Mucosa of gallbladder (tissue), 1 donor: ENCODE measurements around the gene PPIP5K2. TPM values are rescaled to one million over a fixed set of nuclear protein-coding genes. Genes with fewer than 3 reads are reported as not detected.
A peak's percentile ranks its signal among the peaks of the same experiment; 100 is the strongest.
"Not testable (repeated sequence)": the region's sequence is repeated elsewhere in the genome, so short reads cannot be mapped to it uniquely, and the experiment has no call there.

Source experiments
- DNase-seq: peaks from one replicate; pipeline ENCODE4 v3.0.0-alpha.2; 2020; ENCODE audit warnings: low spot score
- total RNA-seq: library from RNA; stranded (reverse); gene quantifications from one replicate; pipeline ENCODE4 v1.2.1, GENCODE V29; 2021
- donor health status: DM: no; HTN: no; CAD: no.

PPIP5K2 gene
- total RNA-seq, 1 donor from 2014 or later, result 35.3 TPM

DNA sequence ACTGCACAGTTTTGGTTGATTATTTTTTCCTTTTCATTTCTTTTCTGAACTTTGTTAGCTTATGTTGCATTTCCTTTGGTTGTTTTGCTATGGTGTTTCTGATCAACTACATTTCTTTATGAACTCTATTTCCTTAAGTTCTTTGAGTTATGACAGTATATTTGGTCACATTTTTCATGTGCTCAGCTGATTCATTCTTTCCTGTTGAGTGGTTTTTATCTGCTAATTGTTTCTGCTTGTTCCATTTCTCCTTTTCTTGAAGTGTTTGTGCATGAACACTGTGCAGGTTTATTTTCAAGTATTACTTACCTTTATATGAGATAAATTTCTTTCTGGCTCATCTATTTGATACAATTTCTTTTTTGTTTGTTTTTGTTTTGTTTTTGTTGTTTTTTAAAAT lies 87.6 kb downstream of the PPIP5K2 start:
- no peak for DNase-seq

DNA sequence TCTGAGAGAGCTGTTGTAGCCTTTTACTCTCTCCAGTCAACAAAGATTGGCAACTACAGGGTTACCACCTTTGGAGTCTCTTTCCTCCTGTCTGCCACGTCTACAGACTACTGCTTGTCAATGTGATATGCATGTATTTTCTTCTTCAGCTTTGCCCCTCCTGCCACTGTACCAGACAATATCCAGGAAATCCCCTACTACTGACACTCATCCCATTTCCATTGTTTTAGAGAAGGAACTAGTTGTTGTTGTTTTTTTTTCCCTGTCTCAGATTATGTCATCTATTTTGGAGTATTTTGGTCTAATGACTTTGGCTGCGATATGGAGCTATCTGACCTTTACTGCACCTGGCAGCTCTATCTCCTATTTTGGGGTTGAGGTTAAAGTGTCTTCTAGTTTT lies 88.4 kb downstream of the PPIP5K2 start:
- DNase-seq, result no peak

DNA sequence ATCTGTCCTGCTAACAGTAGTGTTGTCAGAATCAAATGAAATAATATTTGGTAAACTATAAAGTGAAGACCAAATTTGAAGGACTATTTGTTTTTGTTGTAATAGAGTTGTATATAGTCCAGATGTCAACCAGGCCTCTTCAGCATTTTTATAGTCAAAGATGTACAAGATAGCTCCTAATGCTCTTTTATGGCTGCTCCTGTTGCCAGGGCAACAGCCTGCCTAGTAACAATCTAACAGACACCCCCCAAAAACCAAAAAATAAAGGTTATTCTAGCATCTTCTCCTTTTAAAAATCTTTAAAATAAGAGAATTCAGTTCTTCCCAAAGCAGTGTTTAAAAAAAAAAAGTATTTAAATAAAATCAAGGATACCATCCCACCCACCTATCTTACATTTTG lies 89.0 kb downstream of the PPIP5K2 start:
- DNase-seq, result no peak

DNA sequence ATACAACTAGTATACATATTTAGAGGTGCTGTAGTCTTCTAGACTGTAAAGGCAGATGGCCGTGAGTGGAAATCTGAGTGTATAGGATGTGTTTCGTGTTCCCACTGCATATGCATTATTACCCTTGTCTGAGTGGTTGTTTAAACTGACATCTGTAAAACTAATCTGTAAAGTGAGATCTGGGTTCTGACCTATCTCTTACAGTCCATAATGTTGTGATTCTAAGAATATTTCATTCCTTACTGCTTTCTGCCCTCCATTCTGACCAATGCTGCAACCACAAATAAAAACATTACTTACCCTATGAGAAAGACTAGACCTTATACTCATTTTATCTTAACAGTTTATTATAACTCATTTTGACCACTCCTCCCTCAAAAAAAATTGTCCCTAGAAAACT lies 90.9 kb downstream of the PPIP5K2 start:
- no peak for DNase-seq

DNA sequence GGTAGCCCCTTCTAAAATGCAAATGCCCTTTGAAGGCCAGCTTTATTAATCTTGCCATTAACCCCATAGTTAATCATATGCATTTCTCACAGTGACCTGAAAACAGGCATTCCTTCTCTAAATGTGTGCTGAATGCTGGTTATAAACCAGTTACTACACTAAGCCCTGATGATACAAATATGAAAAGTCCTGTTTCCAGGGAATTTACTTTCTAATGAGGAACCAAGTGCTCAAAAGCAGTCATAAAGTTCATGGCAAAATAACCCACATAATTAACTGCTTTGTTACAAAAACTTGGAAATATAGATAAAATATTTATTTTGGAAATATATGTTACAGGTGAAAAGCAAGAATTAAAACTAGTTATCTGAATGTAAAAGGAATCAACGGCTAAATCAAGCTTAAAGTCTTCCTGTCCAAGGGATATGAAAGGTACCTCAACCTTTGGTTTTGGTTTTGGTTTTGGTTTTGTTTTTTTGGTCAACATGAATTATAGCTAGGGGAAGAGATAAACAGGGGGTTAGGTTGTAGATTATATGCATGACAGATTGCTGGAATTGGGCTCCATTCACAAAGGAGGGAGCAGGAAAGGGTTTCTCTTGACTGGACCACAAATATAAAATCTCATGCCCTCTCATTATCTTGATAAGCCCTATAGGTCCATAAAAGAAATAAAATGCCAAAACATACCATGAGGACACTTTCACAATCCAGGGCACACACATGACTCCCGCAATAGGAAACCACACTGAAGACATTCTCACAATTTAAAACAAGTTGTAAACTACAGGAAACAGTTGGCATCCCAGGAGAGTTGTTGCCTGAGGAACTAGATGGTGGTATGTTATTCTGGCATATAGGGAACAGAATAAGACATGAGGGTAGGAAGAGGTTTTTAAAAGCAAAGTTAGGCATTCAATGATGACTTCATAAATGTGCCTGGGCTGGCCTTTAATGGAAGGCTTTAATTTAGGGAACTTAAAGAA lies 91.8 kb downstream of the PPIP5K2 start:
- no peak for DNase-seq

DNA sequence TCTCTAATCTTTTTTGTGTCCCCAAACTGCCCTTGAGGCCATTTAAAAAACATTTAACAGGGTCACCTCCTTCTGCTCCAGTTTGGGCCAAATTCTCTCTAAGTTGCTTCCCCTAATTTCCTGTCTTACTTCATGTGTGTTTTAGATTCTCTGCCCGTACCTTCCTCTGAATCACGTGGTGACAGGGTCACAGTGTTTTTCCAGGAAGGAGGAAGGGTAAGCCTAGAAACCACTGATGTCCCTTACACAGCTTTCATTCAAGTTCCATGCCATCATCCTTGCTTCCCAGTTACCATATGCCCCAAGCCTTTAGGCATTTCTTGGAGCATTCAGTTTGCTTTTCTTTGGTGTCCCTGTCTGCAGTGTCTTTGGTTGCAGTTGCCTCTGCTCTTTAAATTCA lies 96.0 kb downstream of the PPIP5K2 start:
- no peak for DNase-seq

DNA sequence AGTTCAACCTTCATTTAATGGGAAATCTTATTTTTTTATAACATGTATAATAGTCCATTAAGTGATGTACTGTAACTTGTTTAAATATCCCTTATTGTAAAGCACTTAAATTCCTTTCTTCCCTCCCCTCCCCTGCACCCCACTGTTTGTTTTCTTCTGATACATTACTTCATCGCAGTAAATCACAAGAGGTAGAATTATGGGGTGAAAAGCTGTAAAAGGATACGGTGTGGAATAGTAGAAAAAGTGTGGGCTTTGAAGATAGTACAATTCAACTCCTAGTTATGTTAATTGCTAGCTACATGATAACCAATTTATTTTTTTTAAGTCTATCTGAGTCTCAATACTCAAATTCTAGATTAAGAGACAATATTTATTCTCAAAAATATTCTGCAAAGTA lies 96.6 kb downstream of the PPIP5K2 start:
- DNase-seq, result no peak

DNA sequence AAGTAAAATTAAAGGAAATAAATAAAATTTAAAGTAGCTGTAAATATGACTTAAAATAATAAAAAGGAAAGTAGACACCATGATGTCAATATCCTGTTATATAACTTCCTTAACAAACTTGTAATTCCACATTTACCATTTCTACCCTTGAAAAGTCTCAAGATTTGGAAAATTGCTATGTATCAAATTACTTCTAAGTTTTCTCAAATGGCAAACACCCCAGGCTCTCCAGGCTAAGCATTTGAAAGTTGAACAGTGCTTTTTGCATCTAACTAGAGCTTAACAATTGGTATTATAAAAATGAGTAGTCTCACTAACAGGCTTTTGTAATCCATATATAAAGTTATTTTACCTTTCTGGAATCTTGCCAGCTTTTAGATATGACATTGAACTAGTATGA lies 97.0 kb downstream of the PPIP5K2 start:
- DNase-seq, result no peak

DNA sequence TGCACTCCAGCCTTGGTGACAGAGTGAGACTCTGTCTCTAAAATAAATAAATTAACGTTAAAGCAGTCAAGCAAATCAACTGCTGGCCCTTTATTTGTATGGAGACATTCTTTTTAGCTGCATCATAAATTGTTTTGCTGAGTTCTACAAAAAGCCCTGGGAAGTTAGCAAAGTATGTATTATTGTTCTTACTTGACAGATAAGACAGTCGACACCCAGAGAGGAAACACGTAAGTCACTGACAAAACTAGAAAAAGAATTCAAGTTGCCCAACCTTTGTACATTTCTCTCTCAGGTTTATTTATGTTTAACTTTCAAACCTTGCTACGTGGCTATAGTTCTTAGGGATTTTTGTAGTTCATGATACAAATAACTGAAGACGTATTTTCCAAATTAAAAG lies 98.1 kb downstream of the PPIP5K2 start:
- DNase-seq, result no peak

DNA sequence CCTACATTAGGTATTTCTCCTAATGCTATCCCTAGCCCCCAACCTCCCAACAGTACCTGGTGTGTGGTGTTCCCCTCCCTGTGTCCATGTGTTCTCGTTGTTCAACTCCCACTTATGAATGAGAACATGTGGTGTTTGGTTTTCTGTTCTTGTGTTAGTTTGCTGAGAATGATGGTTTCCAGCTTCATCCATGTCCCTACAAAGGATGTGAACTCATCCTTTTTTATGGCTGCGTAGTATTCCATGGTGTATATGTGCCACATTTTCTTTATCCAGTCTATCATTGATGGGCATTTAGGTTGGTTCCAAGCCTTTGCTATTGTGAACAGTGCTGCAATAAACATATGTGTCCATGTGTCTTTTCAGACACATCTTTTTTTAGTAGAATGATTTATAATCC lies 99.0 kb downstream of the PPIP5K2 start:
- not testable (repeated sequence) for DNase-seq

DNA sequence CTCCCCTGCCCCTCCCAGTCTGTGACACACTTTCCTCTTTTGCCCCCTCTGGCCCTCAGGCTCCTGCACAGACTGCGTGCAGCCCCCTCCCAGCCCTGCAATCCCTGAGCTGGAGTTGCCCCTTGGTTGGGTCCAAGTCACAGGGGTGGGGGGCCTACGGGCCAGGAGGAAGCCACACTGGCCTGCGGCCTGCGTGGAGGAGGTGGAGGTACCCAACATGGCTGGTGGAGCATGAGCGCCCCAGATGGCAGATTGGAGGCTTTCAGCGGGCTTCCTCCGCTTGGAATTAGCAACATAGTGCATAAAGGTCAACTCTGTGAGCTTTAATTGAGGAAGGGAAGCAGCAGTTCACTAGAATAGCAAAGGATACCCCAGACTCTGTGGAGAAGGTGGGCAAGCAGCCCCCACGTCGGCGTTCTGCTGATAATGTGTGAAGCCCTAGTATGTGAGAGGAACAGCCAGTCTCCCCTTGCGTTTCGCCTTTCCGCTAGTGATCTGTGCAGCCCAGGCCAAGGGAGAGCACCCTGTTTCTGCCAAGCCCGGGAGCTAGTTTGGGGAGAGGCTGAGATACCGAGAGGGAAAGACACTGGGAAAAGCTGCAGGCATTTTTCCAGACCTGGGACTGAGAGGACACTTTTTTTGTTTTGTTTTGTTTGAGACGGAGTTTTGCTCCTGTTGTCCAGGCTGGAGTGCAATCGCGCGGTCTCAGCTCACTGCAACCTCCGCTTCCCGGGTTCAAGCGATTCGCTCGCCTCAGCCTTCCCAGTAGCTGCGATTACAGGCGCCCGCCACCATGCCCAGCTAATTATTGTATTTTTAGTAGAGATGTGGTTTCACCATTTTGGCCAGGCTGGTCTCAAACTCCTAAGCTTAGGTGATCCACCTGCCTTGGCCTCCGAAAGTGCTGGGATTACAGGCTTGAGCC lies 103.2 kb downstream of the PPIP5K2 start:
- no peak for DNase-seq

DNA sequence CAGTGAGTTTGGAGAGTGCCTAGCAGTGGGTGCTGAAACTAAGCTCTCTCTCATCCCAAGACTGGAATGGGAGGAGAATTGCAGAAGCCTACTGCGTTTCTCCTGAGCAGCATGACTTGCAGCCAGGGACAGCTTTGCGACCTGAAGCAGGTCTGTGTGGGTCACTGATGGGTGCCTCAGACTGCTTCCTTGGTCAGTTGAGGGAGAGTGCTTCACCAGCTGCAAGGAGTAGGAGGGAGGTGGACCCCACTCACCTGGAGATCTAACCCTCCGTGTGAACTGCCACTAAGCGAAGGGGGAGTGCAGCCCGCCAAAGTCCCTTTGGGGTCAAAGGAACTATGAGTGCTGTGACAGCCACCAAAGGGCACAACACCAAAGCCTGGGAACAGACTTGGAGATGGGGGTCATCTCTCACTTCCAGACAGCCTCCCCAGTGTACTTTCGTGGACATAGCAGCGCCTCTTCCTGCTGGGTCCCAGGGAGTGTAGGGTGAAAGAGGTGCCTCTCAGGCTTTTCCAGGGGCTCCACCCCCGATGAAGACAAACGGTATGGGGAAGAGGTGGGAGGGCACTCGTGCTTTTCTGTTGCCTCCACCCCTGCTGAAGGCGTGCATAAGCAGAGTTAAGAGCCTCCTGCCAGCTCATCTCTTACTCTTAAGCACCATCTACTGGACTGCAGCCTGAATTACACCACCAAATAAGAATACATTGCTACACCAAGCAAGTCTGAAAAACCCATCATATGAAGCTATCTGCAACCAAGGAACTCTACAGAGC lies 104.2 kb downstream of the PPIP5K2 start:
- DNase-seq, result peak; percentile 38

DNA sequence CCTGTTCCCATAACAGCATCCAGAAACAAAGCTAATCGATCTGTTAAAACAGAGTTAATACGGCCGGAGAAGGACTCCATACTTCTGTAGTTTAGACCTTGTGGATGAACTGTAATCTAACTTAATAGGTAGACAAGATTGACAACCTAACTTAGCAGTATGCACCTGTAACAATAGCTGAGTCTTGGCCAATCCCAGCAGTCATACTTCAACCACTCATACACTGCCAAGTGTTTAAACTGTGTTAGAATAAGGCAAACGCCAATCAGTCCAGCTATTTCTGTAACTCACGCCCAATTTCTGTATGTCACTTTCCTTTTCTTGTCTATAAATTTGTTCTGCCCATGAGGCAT lies 104.8 kb downstream of the PPIP5K2 start:
- DNase-seq, result no peak

DNA sequence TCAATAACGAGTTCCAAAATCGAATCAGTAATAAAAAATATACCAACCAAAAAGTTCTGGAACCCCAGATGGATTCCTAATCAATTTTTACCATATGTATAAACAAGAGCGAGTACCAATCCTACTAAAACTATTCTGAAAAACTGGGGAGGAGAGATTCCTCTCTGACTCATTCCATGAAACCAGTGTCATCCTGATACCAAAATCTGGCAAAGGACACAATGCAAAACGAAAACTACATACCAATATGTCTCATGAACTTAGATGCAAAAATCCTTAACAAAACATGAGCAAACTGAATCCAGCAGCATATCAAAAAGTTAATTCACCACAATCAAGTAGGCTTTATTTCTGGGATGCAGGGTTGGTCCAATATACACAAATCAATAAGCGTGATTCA lies 108.0 kb downstream of the PPIP5K2 start:
- DNase-seq, result no peak

DNA sequence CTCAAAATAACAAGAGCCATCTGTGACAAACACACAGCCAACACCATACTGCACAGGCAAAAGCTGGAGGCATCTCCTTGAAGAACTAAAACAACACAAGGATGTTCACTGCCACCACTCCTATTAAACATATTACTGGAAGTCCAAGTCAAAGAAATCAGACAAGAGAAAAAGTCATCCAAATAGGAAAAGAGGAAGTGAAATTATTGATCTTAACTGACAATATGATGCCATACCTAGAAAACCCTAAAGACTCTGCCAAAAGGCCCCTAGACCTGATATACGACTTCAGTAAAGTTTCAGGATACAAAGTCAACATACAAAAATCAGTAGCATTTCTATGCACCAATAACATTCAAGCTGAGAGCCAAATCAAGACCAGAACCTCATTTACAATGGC lies 108.5 kb downstream of the PPIP5K2 start:
- no peak for DNase-seq

DNA sequence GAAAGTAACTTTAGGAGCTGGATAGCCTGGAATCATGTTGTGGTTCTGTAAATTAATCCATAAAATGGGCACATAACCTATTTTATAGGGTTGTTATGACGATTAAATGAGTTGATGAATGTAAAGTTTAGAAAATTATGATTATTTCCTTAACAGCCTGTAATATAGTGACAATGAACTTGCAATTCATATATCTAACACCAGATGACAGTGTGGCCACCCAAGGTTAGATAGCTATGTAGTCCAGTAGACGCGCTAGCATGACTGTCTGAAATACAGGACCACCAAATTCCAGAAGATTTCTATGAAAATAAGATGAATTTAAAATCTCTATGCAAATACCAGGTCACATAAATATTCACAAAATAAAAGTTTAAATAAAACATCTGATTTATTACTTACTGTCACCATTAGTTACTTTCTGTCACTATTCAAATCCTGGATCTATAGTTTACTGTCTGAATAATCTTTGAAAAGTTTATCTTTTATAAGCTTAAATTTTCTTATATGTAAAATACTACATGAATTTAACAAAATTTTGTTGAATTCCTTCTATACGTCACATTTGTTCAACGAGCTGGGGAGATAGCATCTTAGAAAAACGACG lies 112.4 kb downstream of the PPIP5K2 start:
- no peak for DNase-seq

DNA sequence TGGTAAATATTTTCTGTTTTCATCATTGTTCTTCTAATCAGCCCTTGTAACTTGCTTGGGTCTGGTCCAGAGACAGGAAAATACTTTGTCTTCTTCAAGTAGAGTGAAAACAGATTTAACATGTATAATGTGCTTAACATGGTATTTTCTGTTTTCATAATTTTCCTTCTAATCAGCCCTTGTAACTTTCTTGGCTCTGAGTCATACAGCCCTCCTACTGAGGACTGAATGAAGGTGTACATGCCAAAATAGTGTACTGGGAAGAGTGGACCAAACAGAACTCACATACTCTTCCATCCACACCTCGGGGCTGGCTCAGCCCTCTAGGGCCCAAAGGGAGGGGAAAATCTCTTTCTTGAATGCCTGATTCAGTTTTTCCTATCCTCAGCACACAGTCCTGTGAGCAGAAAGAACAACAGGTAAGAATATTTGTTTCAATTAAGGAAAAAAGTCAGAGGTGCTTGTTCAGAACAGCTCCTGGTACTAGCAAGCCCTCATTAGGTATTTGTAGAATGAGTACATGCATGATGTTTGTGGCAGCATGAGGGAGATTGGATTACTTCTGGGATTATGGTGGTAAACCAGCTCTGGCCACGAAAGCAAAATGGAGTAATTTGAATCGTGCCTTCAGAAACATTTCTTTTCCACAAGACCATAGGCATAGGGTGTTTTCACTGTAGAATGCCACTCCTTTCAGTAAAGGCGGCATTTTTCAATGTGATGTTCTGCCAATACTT lies 114.3 kb downstream of the PPIP5K2 start:
- DNase-seq, result no peak

DNA sequence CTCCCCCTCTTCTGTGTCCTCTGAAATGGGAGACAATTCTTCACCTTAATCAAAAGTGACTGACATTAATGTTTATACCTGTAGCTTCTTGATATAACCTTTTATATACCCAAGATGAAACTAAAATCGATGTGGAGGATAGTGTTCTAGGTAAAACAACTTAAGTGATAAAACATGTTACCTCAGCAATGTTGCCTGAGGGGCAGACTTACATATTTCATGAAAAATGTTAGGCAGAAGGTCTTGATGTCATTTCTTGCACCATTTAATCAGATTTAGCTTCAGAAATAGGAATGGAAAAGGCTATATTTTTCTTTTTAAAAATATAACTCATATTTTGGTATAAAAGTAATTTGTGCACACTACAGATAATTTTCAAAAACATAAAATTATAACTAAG lies 115.8 kb downstream of the PPIP5K2 start:
- DNase-seq, result no peak

DNA sequence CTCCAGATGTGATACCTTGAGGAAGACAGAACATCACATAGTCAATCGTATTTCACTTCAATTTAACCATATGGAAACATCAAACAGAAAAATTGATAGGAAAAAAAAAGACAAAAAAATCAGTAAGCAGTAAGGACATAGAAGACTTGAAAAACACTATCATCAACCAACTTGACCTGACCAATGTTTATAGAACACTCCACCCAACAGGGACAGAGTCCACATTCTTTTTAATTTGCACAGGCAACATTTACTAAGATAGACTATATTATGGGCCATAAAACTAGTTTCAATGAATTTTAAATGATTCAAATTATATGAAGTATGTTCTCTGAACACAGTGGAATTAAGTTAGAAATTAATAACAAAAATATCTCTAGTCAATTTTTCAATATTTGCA lies 117.7 kb downstream of the PPIP5K2 start:
- DNase-seq, result no peak

DNA sequence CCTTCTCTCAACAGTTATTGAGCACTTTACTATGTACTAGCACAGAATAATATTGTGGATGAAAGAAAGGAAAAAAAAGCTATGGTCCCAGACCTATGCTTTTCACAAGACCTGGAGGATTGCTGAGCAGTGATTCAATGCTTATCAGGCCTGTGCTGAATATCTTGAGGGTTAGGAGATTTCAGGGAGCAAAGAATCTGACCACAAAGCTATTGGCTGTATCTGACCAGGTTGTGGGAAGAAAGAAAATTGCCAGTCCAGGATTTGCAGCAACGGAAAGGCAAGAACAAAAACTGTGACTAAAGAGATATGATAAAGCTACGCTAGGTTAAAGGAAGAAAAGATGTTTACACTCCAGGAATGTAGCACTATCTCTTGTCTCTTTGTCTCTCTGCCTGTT lies 123.6 kb downstream of the PPIP5K2 start:
- no peak for DNase-seq

DNA sequence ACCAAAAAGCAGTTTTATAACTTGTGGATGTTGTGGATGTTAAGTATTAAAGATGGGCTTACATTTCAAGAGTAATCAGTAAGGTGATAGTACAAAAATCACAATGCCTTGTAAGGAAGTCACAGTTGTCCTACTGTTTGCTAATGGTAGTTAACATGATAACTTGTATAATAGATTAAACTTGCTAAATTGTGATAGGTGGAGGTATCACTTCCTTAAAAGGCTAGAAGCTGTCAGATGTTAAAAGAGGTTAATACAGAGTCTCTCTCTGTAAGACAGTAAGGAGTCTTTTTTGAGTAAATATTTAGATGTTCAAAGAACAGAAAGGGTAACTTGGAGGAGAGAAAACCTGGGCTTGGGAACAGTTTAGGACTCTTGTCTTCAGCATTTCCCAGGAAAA lies 124.3 kb downstream of the PPIP5K2 start:
- DNase-seq, result no peak
